Gastrocnemius medialis (tissue), 4 donors: ENCODE measurements around the gene SLC29A3. TPM values are rescaled to one million over a fixed set of nuclear protein-coding genes. Genes with fewer than 3 reads are reported as not detected.

ENCODE experiments used
- ATAC-seq, 2 donors: fragments of 150-250 bp; one replicate each; pipeline ENCODE4 v1.9.1; 2016
- DNase-seq, 2 donors: peaks; one replicate each; pipeline ENCODE4 v3.0.0-alpha.2; 2019
- H3K27ac ChIP-seq, 4 donors: fragments of 200-600 bp; sonication (generic); 1 replicate in 1 of 4; 2 replicates in 3 of 4; pipeline ENCODE4 v1.5.1; 2016 to 2018; ENCODE audit warnings: mild to moderate bottlenecking in 2 of 4, moderate library complexity in 1 of 4
- H3K27me3 ChIP-seq, 3 donors: fragments of 200-600 bp; sonication (generic) in 2 of 3; 1 replicate in 1 of 3; 2 replicates in 2 of 3; pipeline versions ENCODE4 v1.5.1 to v1.6.0; 2016 to 2019; ENCODE audit warnings: mild to moderate bottlenecking in 1 of 3, moderate library complexity in 1 of 3
- H3K36me3 ChIP-seq, 2 donors: fragments of 200-600 bp; sonication (generic) in 1 of 2; one replicate each; pipeline ENCODE4 v1.5.1; 2017 to 2018
- H3K4me1 ChIP-seq, 2 donors: fragments of 200-600 bp; sonication (generic) in 1 of 2; one replicate each; pipeline ENCODE4 v1.5.1; 2016 to 2017; ENCODE audit warnings: mild to moderate bottlenecking in 2 of 2
- H3K4me3 ChIP-seq, 4 donors: fragments of 200-600 bp; sonication (generic) in 3 of 4; 1 replicate in 1 of 4; 2 replicates in 3 of 4; pipeline ENCODE4 v1.5.1; 2016 to 2019; ENCODE audit warnings: mild to moderate bottlenecking in 2 of 4
- H3K9me3 ChIP-seq, 3 donors: fragments of 200-600 bp; sonication (generic) in 2 of 3; 1 replicate in 1 of 3; 2 replicates in 2 of 3; pipeline ENCODE4 v1.5.1; 2016 to 2019
- CTCF ChIP-seq, 5 experiments: fragments of 450-650 bp in 3 of 5; fragments of 200-600 bp in 2 of 5; sonication (generic) in 2 of 5; IDR thresholded peaks in 4 of 5; conservative IDR thresholded peaks in 1 of 5; 1 replicate in 4 of 5; 2 replicates in 1 of 5; pipeline ENCODE4 v1.5.1; 2016 to 2019; ENCODE audit warnings: antibody characterized with exemption in 5 of 5, mild to moderate bottlenecking in 3 of 5, moderate library complexity in 3 of 5
- POLR2A ChIP-seq, 2 donors: fragments of 450-650 bp; IDR thresholded peaks; one replicate each; pipeline ENCODE4 v1.6.1; 2017; ENCODE audit warnings: antibody characterized with exemption in 2 of 2, mild to moderate bottlenecking in 2 of 2, moderate library complexity in 2 of 2
- in situ Hi-C, 4 donors: fragments of 200-750 bp; cut with MboI; loops; one replicate each; pipeline versions ENCODE4 v1.15.0 to v1.8.0; 2017; ENCODE audit warnings: low sequenced_read_pairs in 4 of 4
- intact Hi-C: fragments of 100-400 bp; cut with DNase I; formaldehyde crosslinking; loops from one replicate; pipeline ENCODE4 v1.15.1; 2023; ENCODE audit warnings: low total_unique reads
- total RNA-seq, 4 donors: library from RNA; depleted of rRNA; stranded (reverse); fragments of >200 nt; gene quantifications; one replicate each; pipeline versions ENCODE4 v1.1.0 to v1.2.3, GENCODE V29; 2016

The SLC29A3 gene
- total RNA-seq, 4 donors from 2014 or later, result 0.36 to 2.8 (median 2.0) TPM

GRCh38 chr10:71388171-71388570 is 69.1 kb downstream of the SLC29A3 start:
- Histone ChIP-seq H3K4me1 (no peaks in the 10 kb centered on the region), H3K27me3 (peaks cover 0 to 3% (median 0%) of the 10 kb centered on the region in 3 donors), H3K36me3 (no peaks in the 10 kb centered on the region), H3K27ac (no peak overlapping the region), H3K4me3 (no peak overlapping the region), H3K9me3 (no peaks in the 10 kb centered on the region)
- TF ChIP-seq CTCF (IDR thresholded peaks at IDR 0.05 in 4 of 5, conservative IDR thresholded peaks at IDR 0.05 in 1 of 5) (no peak), POLR2A (IDR thresholded peaks at IDR 0.05) (no peak)
- DNase-seq, result no peak
- in situ Hi-C loops, result loop anchor here (10.0 to 25.0 kb wide), 4 partner anchors 177 to 427 kb away; no protein-coding TSS in a partner anchor
- no peak for ATAC-seq
- intact Hi-C loops, result no loop called here

DNA sequence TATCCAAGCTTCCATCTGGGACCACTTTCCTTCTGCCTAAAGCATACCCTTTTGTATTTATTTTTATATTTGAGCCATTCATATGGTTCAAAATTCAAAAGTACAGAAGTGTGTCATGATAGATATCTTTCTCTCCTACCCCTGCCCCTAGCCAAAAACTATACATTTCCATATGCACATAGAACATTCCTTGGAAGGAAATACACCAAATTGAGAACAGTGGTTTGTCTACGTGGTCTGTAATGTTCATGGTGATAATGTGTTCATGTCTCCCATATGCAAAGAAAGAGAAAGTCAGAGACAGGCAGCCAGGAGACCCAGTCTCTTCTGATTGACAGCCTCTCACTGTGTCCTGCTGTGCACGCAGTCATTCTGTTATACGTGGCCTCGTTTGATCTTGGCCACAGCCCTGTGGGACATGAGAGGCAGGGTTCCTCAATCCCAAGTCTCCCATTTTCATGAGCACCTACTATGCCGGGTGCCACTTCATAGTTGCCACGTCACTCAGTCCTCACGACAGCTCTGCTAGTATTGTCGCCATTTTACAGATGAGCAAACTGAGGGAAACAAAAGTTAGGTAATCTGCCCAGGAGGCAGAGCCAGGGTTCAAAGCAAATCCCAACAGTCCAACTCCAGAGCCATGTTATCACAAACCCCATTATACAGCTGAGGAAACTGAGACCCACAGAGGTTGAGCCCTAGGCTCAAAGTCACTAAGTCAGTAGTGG is 69.7 kb downstream of the SLC29A3 start:
- Histone ChIP-seq H3K36me3 (no peaks in the 10 kb centered on the region), H3K9me3 (no peaks in the 10 kb centered on the region), H3K27ac (no peak overlapping the region), H3K4me3 (no peak overlapping the region), H3K4me1 (no peaks in the 10 kb centered on the region), H3K27me3 (peaks cover 0 to 3% (median 0%) of the 10 kb centered on the region in 3 donors)
- intact Hi-C loops (no loop called here), in situ Hi-C loops (loop anchor here (10.0 to 25.0 kb wide), 4 partner anchors 176 to 426 kb away; no protein-coding TSS in a partner anchor)
- DNase-seq (no peak), ATAC-seq (no peak)
- no peak for TF ChIP-seq CTCF (IDR thresholded peaks at IDR 0.05 in 4 of 5, conservative IDR thresholded peaks at IDR 0.05 in 1 of 5)
- no peak for TF ChIP-seq POLR2A (IDR thresholded peaks at IDR 0.05)

DNA sequence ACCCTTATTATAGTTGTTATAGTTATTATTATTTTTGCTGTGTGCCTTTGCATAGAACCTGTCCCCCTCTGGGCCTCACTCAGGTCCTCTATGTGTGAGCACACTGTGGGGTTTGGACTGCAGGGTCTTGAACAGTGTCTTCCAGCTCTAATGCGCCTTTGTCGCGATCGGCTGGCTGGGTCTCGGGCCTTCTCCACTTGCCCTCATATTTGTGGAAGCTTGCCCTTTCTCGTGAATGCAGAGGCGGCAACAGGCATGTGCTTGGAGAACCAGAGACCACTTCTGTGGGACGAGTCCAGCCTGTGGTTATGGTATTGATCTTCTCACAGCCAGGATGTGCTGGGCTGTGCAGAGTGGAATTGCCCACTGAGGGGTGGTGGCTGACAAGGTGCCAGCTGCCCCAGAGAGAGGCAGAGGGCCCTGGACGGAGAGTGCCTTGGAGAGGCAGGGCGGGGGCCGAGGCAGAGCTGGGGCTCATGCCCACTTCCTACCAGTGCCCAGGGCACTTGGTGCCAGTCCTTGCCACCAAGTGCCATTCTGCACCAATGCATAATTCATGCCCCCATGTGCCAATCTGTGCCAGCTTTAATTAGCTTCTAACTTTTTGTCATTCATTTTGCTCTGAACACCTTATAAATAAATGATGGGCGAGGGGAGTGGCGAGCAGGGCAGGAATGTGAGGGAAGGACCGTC is 70.9 kb downstream of the SLC29A3 start:
- intact Hi-C loops, result no loop called here
- no peak for TF ChIP-seq CTCF (IDR thresholded peaks at IDR 0.05 in 4 of 5, conservative IDR thresholded peaks at IDR 0.05 in 1 of 5)
- TF ChIP-seq POLR2A (IDR thresholded peaks at IDR 0.05), result no peak
- peaks cover 0 to 3% (median 0%) of the 10 kb centered on the region in 3 donors for H3K27me3 ChIP-seq
- no peak for ATAC-seq
- H3K4me1 ChIP-seq, result no peaks in the 10 kb centered on the region
- H3K9me3 ChIP-seq, result no peaks in the 10 kb centered on the region
- no peak for DNase-seq
- in situ Hi-C loops, result loop anchor here (10.0 to 25.0 kb wide), 4 partner anchors 175 to 425 kb away; no protein-coding TSS in a partner anchor
- no peak overlapping the region for H3K4me3 ChIP-seq
- H3K27ac ChIP-seq, result no peak overlapping the region
- H3K36me3 ChIP-seq, result no peaks in the 10 kb centered on the region

- no peaks in the 10 kb centered on the region for H3K9me3 ChIP-seq
- TF ChIP-seq POLR2A (IDR thresholded peaks at IDR 0.05) (no peak), CTCF (IDR thresholded peaks at IDR 0.05 in 4 of 5, conservative IDR thresholded peaks at IDR 0.05 in 1 of 5) (no peak)
- intact Hi-C loops, result no loop called here
- H3K36me3 ChIP-seq, result no peaks in the 10 kb centered on the region
- in situ Hi-C loops, result loop anchor here in 3 of 4 donors (10.0 to 25.0 kb wide), 2 partner anchors 174 to 422 kb away; no protein-coding TSS in a partner anchor
- H3K27ac ChIP-seq, result no peak overlapping the region
- H3K4me1 ChIP-seq, result no peaks in the 10 kb centered on the region
- peaks cover 0 to 3% (median 0%) of the 10 kb centered on the region in 3 donors for H3K27me3 ChIP-seq
- ATAC-seq (no peak), DNase-seq (no peak)
- H3K4me3 ChIP-seq, result no peak overlapping the region
These were observed 71.4 kb downstream of the SLC29A3 start for GRCh38 chr10:71390461-71390835.
